HG03432 (cell line): Measurements from ENCODE around the gene BBS9.
"Not testable (repeated sequence)": the region's sequence is repeated elsewhere in the genome, so short reads cannot be mapped to it uniquely, and the experiment has no call there.

ENCODE experiments used
- ATAC-seq: cut with Tn5 transposase; IDR thresholded peaks from one replicate; pipeline ENCODE4 v1.9.1; 2021; ENCODE audit warnings: mild to moderate bottlenecking, moderate library complexity; ENCODE audit not compliant: unreplicated experiment

BBS9 gene

GRCh38 chr7:33193308-33193864 is 64.0 kb downstream of the BBS9 start:
- ATAC-seq, result peak; percentile 57

- ATAC-seq, result no peak
These were observed 65.9 kb downstream of the BBS9 start for GRCh38 chr7:33195264-33195663.

GRCh38 chr7:33196221-33196620 is 66.9 kb downstream of the BBS9 start:
- ATAC-seq, result no peak

GRCh38 chr7:33200282-33200681 is 70.9 kb downstream of the BBS9 start:
- no peak for ATAC-seq

GRCh38 chr7:33201821-33202220 is 72.5 kb downstream of the BBS9 start:
- no peak for ATAC-seq

- ATAC-seq, result no peak
These were observed 81.6 kb downstream of the BBS9 start for GRCh38 chr7:33210958-33211357.

- no peak for ATAC-seq
These were observed 82.8 kb downstream of the BBS9 start for GRCh38 chr7:33212144-33212543.

GRCh38 chr7:33215992-33216391 is 86.6 kb downstream of the BBS9 start:
- no peak for ATAC-seq

GRCh38 chr7:33217595-33217994 is 88.2 kb downstream of the BBS9 start:
- no peak for ATAC-seq

- ATAC-seq, result not testable (repeated sequence)
These were observed 89.6 kb downstream of the BBS9 start for GRCh38 chr7:33218841-33219535.

GRCh38 chr7:33220231-33220630 is 90.9 kb downstream of the BBS9 start:
- no peak for ATAC-seq

GRCh38 chr7:33221390-33221789 is 92.0 kb downstream of the BBS9 start:
- ATAC-seq, result no peak

GRCh38 chr7:33232632-33233145 is 103.3 kb downstream of the BBS9 start:
- ATAC-seq, result no peak

- ATAC-seq, result no peak
These were observed 104.3 kb downstream of the BBS9 start for GRCh38 chr7:33233659-33234058.

GRCh38 chr7:33237036-33237435 is 107.7 kb downstream of the BBS9 start:
- ATAC-seq, result no peak

- ATAC-seq, result no peak
These were observed 114.0 kb downstream of the BBS9 start for GRCh38 chr7:33243319-33243881.

GRCh38 chr7:33248671-33249070 is 119.3 kb downstream of the BBS9 start:
- no peak for ATAC-seq

GRCh38 chr7:33250421-33250871 is 121.1 kb downstream of the BBS9 start:
- ATAC-seq, result no peak

GRCh38 chr7:33251301-33251700 is 121.9 kb downstream of the BBS9 start:
- ATAC-seq, result no peak

GRCh38 chr7:33258491-33258951 is 129.2 kb downstream of the BBS9 start:
- no peak for ATAC-seq

GRCh38 chr7:33261585-33261984 is 132.2 kb downstream of the BBS9 start:
- peak; percentile 87 for ATAC-seq

GRCh38 chr7:33262476-33262875 is 133.1 kb downstream of the BBS9 start:
- no peak for ATAC-seq
